Measurements from ENCODE around the gene CD3E.

The CD3E gene

GRCh38 chr11:118304568-118305248 is at the start of gene CD3E:
Gene CD3E, plus strand, starts transcription at chr11:118304730. Its CDS starts 223 bp downstream, at chr11:118304953.
- DNase-seq = peak; percentile 83

DNA sequence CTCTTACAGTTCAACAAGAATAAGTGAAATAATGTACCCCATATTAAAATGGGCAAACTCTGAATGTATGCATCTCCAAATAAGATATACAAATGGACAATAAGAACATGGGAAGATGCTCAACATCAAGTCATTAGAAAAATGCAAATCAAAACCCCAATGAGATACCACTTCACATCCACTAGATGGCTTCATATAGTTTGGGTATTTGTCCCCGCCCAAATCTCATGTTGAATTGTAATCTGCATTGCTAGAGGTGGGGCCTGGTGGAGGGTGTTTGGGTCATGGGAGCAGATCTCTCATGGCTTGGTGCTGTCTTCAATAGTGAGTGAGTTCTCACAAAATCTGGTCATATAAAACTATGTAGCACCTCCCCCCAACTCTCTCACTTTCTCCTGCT is 46.1 kb upstream of the CD3E start:
- peak; percentile 36 for DNase-seq

GRCh38 chr11:118259138-118259537 is 45.4 kb upstream of the CD3E start:
- DNase-seq = no peak

DNA sequence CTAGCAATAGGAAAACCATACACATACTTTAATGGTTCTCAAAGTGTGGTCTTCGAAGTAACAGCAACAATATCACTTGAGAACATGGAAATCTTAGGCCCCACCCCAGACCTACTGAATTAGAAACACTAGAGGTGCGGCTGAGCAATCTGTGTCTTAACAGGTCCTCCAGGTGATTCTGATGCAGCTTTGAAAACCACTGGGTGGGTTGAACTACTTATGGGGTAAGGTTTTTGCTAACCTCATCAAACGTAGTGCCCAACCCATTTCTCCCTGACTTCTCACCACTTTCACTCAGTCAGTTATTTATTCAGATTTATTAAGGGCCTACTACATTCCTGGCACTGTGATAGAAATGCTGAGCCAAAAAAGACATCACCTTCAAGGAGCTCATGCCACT is 44.2 kb upstream of the CD3E start:
- no peak for DNase-seq

- no peak for DNase-seq
Observed at GRCh38 chr11:118263112-118263511, 41.4 kb upstream of the CD3E start.

GRCh38 chr11:118263695-118264568 is 40.6 kb upstream of the CD3E start, which contains the start of gene MPZL2:
Gene MPZL2, minus strand, starts transcription at chr11:118264297. Its CDS starts 144 bp downstream, at chr11:118264153.
- DNase-seq = peak; percentile 29

GRCh38 chr11:118264569-118265465 is 39.7 kb upstream of the CD3E start:
- DNase-seq = no peak

DNA sequence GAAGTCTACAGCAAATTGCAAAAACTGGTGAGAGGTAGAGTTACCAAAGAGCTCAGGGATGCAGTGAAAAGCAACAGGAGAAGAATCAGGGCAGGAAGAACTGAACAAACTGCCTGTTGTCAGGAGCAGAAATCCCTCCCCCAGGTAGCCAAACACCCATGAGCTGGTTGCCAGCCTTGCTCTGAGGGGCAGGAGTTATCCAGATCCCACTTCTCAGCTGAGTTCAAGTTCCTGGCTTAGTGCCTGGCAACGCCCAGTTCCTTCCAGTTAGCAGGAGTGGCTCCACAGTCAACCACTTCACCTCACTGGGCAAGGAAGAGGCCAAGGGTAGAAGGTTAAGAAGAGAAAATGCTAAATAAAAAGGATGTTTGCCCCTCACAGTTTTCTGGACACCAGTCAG is 38.6 kb upstream of the CD3E start:
- no peak for DNase-seq

DNA sequence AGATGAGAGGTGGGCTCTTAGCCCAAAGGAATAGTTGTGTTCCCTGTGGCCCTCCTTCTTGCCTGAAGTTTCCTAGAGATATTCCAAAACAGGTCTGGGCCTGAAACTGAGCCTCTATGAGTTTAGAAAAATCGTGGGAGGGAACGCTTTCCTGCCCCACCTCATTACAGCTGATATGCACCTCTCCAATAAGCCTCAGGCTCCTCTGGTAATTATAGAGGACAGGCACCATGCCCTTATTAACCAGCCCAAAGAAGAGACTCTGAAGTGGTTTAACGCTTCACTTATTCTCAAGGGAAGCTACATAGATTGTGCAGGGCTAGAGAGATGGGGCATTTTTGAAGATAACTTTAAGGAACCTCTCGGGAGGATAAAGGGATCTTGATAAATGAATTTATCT is 37.0 kb upstream of the CD3E start:
- no peak for DNase-seq

DNA sequence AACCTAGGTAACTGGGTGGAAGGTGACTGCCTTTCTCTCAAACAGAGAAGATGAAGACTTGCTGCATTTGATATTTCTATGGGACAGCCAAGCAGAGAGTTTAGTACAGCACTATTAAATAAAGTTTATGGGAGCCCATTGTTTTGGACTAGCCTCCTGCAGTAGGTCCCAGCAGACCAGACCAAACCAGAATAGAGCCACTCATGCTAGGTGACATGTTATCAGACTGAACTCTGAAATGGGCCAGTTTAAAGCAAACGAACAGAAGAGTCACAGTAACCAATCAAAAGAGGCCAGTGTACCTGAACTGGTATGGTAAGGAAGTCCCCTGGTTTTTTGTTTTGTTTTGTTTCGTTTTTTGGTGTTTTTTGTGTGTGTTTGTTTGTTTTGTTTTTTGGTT is 32.5 kb upstream of the CD3E start:
- no peak for DNase-seq

- DNase-seq = no peak
Observed at GRCh38 chr11:118274186-118274585, 30.3 kb upstream of the CD3E start.

DNA sequence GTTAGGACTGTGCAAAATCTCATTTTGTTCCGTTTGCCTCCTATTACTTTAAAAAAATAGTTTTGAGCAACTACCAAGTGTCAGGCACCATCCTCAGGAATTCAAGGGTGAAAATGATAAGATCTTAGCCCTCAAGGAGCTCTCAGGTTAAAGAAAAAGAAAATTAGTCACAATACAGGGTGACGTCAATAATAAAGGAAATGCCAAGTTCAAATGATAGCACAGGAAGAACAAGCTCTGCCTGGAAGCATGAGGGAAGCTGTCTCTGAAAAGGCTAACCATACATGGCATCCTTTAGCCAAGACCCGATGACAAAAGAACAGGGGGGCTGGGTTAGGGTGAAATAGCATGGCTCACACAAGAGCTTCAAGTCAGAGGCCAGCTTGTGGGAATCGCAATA is 29.4 kb upstream of the CD3E start:
- no peak for DNase-seq

DNA sequence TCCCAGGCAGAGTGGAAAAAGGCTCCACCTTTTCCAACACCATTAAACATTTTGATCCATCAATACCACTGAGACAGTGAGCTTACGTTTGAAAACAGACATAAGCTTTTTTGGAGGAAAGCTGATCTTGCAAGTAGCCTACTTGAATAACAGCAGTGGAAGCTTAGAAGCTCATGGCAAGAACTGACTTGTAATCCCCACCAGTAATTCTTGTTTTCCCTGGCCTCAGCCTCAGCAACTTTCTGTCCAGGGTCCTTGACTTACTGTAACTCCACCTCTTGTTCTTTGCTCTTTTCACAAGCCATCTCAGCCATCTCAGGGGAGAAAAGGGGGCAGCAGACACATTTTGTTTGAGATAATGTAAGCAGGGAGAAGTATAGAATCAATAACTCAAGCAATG is 28.1 kb upstream of the CD3E start:
- no peak for DNase-seq

GRCh38 chr11:118277312-118277711 is 27.2 kb upstream of the CD3E start:
- peak; percentile 39 for DNase-seq

- DNase-seq = peak; percentile 46
Observed at GRCh38 chr11:118281284-118281683, 23.2 kb upstream of the CD3E start.

GRCh38 chr11:118282606-118283005 is 21.9 kb upstream of the CD3E start:
- no peak for DNase-seq

DNA sequence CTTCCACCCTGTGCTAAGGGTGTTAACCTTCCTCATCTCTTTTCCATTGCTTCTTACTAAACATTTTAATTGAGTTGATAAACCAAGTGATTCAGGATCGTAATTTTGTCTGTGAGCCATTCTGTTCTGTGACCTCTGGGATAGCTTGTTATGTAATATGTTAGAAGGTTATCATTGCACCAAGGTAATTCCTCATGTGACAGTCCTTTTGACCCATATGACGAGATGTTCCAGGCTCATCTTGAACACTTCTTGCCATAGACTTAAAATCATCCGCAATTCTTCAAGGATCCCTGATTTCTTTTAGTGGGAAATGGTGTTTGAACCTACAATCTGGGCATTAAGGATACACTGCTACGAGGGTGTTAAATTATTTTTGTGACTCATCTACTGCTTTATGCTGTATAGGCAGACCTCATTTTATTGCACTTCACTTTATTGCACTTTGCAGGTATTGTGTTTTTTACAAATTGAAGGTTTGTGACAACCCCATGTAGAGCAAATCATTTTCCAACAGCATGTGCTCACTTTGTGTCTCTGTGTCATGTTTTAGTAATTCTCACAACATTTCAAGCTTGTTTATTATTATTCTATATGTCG is 21.4 kb upstream of the CD3E start:
- DNase-seq = no peak

DNA sequence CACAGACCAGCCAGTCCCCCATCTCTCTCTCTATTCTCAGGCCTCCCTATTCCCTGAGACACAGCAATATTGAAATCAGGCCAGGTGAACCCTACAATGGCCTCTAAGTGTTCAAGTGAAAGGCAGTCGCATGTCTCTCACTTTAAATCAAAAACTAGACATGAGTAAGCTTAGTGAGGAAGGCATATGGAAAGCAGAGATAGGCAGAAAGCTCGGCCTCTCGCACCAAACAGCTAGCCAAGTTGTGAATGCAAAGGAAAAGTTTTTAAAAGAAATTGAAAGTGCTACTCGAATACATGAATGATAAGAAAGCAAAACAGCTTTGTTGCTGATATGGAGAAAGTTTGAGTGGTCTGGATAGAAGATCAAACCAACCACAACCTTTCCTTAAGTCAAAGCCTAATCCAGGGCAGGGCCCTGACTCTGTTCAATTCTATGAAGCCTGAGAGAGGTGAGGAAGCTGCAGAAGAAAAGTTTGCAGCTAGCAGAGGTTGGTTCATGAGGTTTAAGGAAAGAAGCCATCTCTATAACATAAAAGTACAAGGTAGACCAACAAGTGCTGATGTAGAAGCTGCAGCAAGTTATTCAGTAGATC is 20.7 kb upstream of the CD3E start:
- no peak for DNase-seq

- DNase-seq = no peak
Observed at GRCh38 chr11:118286545-118286944, 18.0 kb upstream of the CD3E start.

DNA sequence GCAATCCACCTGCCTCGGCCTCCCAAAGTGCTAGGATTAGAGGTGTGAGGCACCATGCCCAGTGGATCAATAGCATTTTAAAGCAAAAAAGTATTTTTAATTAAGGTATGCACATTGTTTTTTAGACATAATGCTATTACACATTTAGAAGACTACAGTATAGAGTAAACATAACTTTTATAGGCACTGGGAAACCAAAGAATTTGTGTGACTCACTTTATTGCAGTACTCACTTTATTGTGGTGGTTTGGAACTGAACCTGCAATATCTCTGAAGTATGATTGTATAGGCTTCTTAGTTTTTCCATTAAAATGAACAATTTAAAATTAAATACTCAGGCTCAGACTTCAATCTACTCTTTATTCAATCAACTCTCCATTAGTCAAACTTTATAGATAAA is 17.5 kb upstream of the CD3E start:
- DNase-seq = no peak

DNA sequence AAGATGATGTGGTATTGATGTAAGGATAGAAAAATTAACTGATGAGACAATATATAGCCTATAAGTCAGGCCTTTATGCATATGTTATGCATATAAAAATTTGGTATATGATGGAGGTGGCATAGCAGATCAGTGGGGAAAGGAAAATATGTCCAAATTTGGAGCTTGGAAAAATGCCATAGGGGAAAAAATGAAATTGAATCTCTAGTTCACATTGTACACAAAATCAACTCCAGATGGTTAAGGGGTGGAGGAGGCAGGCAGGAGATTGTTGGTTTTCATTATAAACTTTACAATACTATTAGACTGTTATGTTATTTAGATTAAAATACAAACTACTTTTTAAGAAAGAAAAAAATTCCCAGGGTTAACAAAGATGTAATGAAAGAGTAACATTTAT is 15.1 kb upstream of the CD3E start:
- no peak for DNase-seq

DNA sequence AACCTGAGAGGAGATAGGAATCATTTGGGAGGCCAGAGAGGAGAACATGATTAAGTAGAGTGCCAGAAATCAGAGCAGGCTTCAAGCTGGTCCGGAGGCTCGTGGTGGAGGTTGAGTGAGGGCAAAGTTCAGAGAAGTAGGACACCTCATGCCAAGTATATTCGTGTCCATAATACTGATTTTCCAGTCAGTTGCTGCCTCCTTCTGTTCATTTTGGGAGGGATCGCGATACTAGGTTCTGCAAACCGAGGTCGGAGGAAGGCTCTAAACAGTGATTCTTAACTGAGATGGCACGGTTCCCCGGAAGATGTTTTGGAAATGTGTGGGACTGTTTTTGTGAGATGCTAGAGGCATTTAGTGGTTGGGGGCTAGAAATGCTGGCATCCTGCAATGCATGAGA is 13.6 kb upstream of the CD3E start:
- DNase-seq = peak; percentile 54
